GM12892 (cell line): Measurements from ENCODE around the gene HORMAD2.
"Not testable (repeated sequence)": the region's sequence is repeated elsewhere in the genome, so short reads cannot be mapped to it uniquely, and the experiment has no call there.

Source experiments
- POLR2AphosphoS5 ChIP-seq: IDR thresholded peaks from 2 replicates; pipeline ENCODE4 v1.6.1; 2011; ENCODE audit warnings: low read depth, low read length, control low read depth
- TAF1 ChIP-seq: IDR thresholded peaks from 2 replicates; pipeline ENCODE4 v1.6.1; 2011; ENCODE audit warnings: low read depth, mild to moderate bottlenecking, control low read depth, low read length, borderline replicate concordance

DNA sequence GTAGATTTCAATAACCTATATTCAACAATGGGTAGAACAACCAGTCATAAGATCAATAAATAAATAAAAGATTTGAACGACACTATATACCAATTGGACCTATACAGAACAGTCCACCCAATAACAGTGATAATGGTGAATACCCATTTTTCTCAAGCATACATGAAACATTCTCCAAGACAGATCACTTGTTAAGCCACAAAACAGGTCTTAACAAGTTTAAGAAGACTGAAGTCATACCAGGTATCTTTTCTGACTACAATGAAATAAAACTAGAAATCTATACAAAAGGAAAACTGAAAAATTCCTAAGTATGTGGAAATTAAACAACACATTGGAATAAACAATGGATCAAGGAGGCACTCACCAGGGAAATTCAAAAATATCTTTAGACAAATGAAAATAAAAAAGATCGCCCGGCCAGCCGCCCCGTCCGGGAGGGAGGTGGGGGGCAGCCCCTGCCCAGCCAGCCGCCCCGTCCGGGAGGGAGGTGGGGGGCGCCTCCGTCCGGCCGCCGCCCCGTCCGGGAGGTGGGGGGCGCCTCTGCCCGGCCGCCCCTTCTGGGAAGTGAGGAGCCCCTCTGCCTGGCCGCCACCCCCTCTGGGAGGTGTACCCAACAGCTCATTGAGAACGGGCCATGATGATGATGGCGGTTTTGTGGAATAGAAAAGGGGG lies 20.8 kb upstream of the HORMAD2 start:
- TF ChIP-seq POLR2AphosphoS5, TAF1: not testable (repeated sequence)
